Limb (tissue), 2 donors: ENCODE results near the gene TSPAN6.

Experiments
- DNase-seq, 2 donors: peaks; one replicate each; pipeline ENCODE4 v3.0.0-alpha.2; 2016; ENCODE audit errors: extremely low spot score in 2 of 2

TSPAN6 gene

GRCh38 chrX:100586747-100587146 lies 49.9 kb downstream of the TSPAN6 start:
- DNase-seq: no peak

- DNase-seq: peak in 1 of 2 donors; percentile 25
Observed at GRCh38 chrX:100584611-100585010, 52.0 kb downstream of the TSPAN6 start, which contains the start of gene TNMD. TSS of gene TNMD (plus strand) at chrX:100584936. CDS start at chrX:100585019, 83 bp downstream.
